ENCODE data around the gene GALC.
A peak's percentile ranks its signal among the peaks of the same experiment; 100 is the strongest.

The GALC gene

DNA sequence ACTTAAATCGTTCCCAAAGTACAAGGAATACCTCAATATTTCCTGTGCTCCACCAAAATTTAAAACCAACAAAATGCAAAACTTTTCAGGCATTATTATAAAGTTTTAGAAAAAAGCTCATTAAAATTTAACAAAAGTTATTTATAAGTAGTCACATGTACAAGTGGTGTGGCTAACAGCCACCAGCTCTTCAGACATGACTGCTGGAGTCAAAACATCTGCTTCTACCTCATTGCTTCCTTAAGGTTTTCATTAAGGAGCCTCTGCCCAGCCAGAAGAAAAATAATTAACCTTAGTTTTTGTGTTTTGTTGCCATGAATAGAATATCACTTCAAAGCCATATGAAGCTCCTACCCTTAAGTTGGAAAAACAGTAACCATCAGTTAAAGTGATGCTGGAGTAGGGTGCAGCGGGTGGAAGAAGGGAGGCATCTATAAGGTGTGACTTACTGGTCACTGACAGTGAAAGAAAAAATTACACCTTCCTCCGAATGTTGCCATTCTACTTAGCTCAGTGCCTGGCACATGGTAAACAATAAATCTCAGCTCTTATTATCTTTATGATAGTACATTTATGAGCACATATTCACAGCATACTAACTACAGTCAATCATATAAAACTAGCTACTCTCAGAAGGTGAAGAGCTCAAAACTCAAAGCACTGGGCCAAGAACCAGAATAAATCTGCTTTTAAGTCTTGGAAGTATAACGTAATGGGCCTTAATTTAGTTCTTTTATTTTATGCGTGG is 57.7 kb downstream of the GALC start:
- Histone ChIP-seq H4K20me1 (ENCODE audit: insufficient read depth, low read length, poor library complexity, severe bottlenecking) (no peaks in the 10 kb centered on the region), H3K9me2 (replicated peaks; ENCODE audit: low read depth, low read length) (no peaks in the 10 kb centered on the region), H2AFZ (ENCODE audit: low read length) (no peak overlapping the region), H3K4me1 (ENCODE audit: insufficient read depth, low read length, poor library complexity, severe bottlenecking) (no peaks in the 10 kb centered on the region), H3K9me3 (ENCODE audit: insufficient read depth, low read depth, low read length) (no peaks in the 10 kb centered on the region), H3K79me2 (ENCODE audit: insufficient read depth, low read length) (no peaks in the 10 kb centered on the region), H3F3A (ENCODE audit: low read depth) (no peaks in the 10 kb centered on the region), H3K4me2 (ENCODE audit: low read depth, low read length, poor library complexity, severe bottlenecking) (no peak overlapping the region), H3K4me3 (ENCODE audit: low read length, poor library complexity, severe bottlenecking) (no peak overlapping the region), H3K9ac (ENCODE audit: low read depth, low read length, poor library complexity, severe bottlenecking) (no peak overlapping the region), H3K36me3 (ENCODE audit: insufficient read depth, low read length) (peaks cover 19% of the 10 kb centered on the region; the same call in 1 of the 2 replicates), H3K27me3 (ENCODE audit: insufficient read depth, low read length, poor library complexity, severe bottlenecking) (no peaks in the 10 kb centered on the region)
- no peak for TF ChIP-seq EZH2phosphoT487 (IDR thresholded peaks at IDR 0.05; ENCODE audit: borderline replicate concordance)
- TF ChIP-seq, protein P1, sequence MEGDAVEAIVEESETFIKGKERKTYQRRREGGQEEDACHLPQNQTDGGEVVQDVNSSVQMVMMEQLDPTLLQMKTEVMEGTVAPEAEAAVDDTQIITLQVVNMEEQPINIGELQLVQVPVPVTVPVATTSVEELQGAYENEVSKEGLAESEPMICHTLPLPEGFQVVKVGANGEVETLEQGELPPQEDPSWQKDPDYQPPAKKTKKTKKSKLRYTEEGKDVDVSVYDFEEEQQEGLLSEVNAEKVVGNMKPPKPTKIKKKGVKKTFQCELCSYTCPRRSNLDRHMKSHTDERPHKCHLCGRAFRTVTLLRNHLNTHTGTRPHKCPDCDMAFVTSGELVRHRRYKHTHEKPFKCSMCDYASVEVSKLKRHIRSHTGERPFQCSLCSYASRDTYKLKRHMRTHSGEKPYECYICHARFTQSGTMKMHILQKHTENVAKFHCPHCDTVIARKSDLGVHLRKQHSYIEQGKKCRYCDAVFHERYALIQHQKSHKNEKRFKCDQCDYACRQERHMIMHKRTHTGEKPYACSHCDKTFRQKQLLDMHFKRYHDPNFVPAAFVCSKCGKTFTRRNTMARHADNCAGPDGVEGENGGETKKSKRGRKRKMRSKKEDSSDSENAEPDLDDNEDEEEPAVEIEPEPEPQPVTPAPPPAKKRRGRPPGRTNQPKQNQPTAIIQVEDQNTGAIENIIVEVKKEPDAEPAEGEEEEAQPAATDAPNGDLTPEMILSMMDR (conservative IDR thresholded peaks at IDR 0.05; ENCODE audit: low read length), result no peak

DNA sequence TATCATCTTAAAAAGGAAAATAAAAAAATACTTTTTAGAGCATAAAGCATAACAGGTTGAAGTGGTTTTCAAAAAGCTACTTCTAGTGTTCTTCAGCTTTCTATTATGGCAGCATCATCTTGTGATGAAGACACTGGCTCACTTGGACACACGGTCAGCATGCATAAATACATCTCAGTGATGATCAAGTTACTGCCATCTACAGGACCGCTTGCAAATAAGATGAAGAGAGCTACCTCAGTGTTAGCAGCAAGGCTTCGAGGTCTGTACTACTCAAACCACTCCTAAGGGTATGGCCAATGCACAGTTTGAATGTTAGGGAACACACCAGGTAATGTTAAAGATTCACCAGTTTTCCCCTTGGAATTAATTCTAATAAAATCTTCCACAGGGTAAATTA is 58.8 kb downstream of the GALC start:
- TF ChIP-seq, protein P1 (conservative IDR thresholded peaks at IDR 0.05; ENCODE audit: low read length), result peak; percentile 44
- TF ChIP-seq EZH2phosphoT487 (IDR thresholded peaks at IDR 0.05; ENCODE audit: borderline replicate concordance), result no peak
- Histone ChIP-seq H3K27me3 (ENCODE audit: insufficient read depth, low read length, poor library complexity, severe bottlenecking) (no peaks in the 10 kb centered on the region), H3K36me3 (ENCODE audit: insufficient read depth, low read length) (peaks cover 14% of the 10 kb centered on the region; the same call in 1 of the 2 replicates), H4K20me1 (ENCODE audit: insufficient read depth, low read length, poor library complexity, severe bottlenecking) (no peaks in the 10 kb centered on the region), H3K9me2 (replicated peaks; ENCODE audit: low read depth, low read length) (no peaks in the 10 kb centered on the region), H3K4me1 (ENCODE audit: insufficient read depth, low read length, poor library complexity, severe bottlenecking) (no peaks in the 10 kb centered on the region), H3F3A (ENCODE audit: low read depth) (no peaks in the 10 kb centered on the region), H3K79me2 (ENCODE audit: insufficient read depth, low read length) (no peaks in the 10 kb centered on the region), H3K9me3 (ENCODE audit: insufficient read depth, low read depth, low read length) (no peaks in the 10 kb centered on the region), H3K4me3 (ENCODE audit: low read length, poor library complexity, severe bottlenecking) (no peak overlapping the region), H2AFZ (ENCODE audit: low read length) (no peak overlapping the region), H3K9ac (ENCODE audit: low read depth, low read length, poor library complexity, severe bottlenecking) (no peak overlapping the region), H3K4me2 (ENCODE audit: low read depth, low read length, poor library complexity, severe bottlenecking) (no peak overlapping the region)

- H3K4me1 ChIP-seq (ENCODE audit: insufficient read depth, low read length, poor library complexity, severe bottlenecking), result no peaks in the 10 kb centered on the region
- H3K9me2 ChIP-seq (replicated peaks; ENCODE audit: low read depth, low read length), result no peaks in the 10 kb centered on the region
- no peak overlapping the region for H3K4me2 ChIP-seq (ENCODE audit: low read depth, low read length, poor library complexity, severe bottlenecking)
- H3K27me3 ChIP-seq (ENCODE audit: insufficient read depth, low read length, poor library complexity, severe bottlenecking), result no peaks in the 10 kb centered on the region
- TF ChIP-seq, protein P1 (conservative IDR thresholded peaks at IDR 0.05; ENCODE audit: low read length), result no peak
- TF ChIP-seq EZH2phosphoT487 (IDR thresholded peaks at IDR 0.05; ENCODE audit: borderline replicate concordance), result no peak
- no peaks in the 10 kb centered on the region for H3K36me3 ChIP-seq (ENCODE audit: insufficient read depth, low read length)
- H2AFZ ChIP-seq (ENCODE audit: low read length), result no peak overlapping the region
- no peaks in the 10 kb centered on the region for H4K20me1 ChIP-seq (ENCODE audit: insufficient read depth, low read length, poor library complexity, severe bottlenecking)
- H3K9me3 ChIP-seq (ENCODE audit: insufficient read depth, low read depth, low read length), result no peaks in the 10 kb centered on the region; the same call in 1 of the 2 replicates
- H3F3A ChIP-seq (ENCODE audit: low read depth), result no peaks in the 10 kb centered on the region
- no peak overlapping the region for H3K4me3 ChIP-seq (ENCODE audit: low read length, poor library complexity, severe bottlenecking)
- H3K9ac ChIP-seq (ENCODE audit: low read depth, low read length, poor library complexity, severe bottlenecking), result no peak overlapping the region
- no peaks in the 10 kb centered on the region for H3K79me2 ChIP-seq (ENCODE audit: insufficient read depth, low read length)
Observed at GRCh38 chr14:87916886-87917275, 76.1 kb downstream of the GALC start.
